ENCODE measurements around the gene LPGAT1. TPM values are rescaled to one million over a fixed set of nuclear protein-coding genes. Genes with fewer than 3 reads are reported as not detected.
"Not testable (repeated sequence)": the region's sequence is repeated elsewhere in the genome, so short reads cannot be mapped to it uniquely, and the experiment has no call there.

LPGAT1 gene
- total RNA-seq, 2 experiments from 2014 or later: 59.3 to 60.5 TPM

DNA sequence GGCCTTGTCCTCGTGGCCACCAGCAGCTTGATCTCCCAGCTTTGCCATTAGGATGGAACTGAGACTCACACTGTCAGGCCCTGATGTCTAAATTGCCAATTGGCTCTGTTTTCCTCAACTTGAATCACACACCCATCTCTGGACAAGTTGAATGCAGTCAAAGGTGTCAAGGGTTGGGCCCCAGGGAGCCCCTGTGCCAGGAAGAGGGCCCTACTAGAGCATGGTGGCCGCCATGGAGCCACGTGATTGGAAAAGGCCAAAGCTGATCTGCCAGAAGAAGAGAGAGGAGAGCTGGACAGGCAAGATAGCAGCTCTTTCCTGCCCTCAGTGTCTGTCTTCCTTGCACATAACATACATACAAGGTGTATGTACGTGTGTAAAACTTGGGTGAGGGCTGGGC lies 100.2 kb downstream of the LPGAT1 start:
- CTCF ChIA-PET: interaction anchor here (1.1 kb wide), 1 partner anchor 9 kb away, joined by 4 read pairs; no protein-coding TSS in a partner anchor
- DNase-seq: no peak
- H3K4me3 Mint-ChIP-seq: no peak overlapping the region
- H3K4me1 Mint-ChIP-seq (ENCODE audit: low read depth): no peaks in the 10 kb centered on the region
- H3K27me3 Mint-ChIP-seq (ENCODE audit: low read depth): no peaks in the 10 kb centered on the region
- no peak overlapping the region for H3K27ac Mint-ChIP-seq
- H3K9me3 Mint-ChIP-seq (ENCODE audit: insufficient read depth): no peaks in the 10 kb centered on the region
- POLR2A ChIA-PET: interaction anchor here (0.6 kb wide), 1 partner anchor 12 kb away, joined by 5 read pairs; no protein-coding TSS in a partner anchor
- no peaks in the 10 kb centered on the region for H3K36me3 Mint-ChIP-seq (ENCODE audit: low read depth)
- ATAC-seq: no peak

DNA sequence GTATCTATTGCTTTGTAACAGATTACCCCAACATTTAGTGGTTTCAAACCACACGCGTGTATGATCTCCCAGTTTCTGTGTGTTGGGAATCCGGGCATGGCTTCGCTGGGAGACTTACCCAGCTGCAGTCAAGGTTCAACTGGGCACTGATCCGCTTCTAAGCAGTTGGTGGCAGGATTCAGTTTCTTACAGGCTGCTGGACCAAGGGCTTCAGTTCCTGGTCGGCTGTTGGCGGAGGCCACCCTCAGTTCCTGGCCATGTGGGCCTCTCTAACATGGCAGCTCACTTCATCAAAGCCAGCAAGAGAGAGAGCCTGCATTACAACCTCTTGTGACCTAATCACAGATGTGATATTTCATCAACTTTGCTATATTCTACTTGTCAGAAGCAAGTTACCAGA lies 101.3 kb downstream of the LPGAT1 start:
- ChIA-PET CTCF (interaction anchor here (1.1 to 3.6 kb wide), 2 partner anchors 10 to 31 kb away, joined by 4 to 10 read pairs; no protein-coding TSS in a partner anchor), POLR2A (no interaction called here)
- H3K9me3 Mint-ChIP-seq (ENCODE audit: insufficient read depth): no peaks in the 10 kb centered on the region

DNA sequence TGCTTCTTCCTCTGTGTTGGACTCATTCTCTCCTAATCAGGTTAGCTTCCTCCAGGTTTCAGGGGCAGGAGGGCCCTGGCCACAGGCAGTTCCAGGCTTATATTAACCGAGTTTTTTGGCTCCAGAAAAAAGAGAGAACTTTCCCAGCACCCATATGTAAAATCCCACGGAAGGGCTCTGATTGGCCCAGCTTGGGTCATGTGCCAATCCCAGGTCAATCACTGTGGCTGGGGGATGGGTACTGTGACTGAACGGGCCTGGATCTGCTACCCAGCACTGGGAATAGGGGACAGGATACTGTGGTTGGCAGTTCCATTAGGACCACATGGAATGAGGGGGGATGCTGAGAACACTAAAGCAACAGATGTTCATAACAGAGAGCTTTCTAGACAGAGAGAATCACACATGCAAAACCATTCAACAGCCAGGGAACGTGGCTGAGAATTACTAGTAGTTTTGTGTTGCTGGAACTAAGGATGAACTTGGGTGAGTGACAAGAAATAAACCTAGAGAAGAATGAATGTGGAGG lies 104.0 kb downstream of the LPGAT1 start:
- CTCF ChIA-PET: interaction anchor here (0.8 to 3.6 kb wide), 2 partner anchors 13 to 28 kb away, joined by 3 to 10 read pairs; no protein-coding TSS in a partner anchor
- Mint-ChIP-seq H3K27ac (no peak overlapping the region), H3K4me3 (no peak overlapping the region), H3K27me3 (ENCODE audit: low read depth) (peaks cover 8% of the 10 kb centered on the region), H3K4me1 (ENCODE audit: low read depth) (no peaks in the 10 kb centered on the region), H3K36me3 (ENCODE audit: low read depth) (no peaks in the 10 kb centered on the region), H3K9me3 (ENCODE audit: insufficient read depth) (no peaks in the 10 kb centered on the region)
- no peak for DNase-seq
- POLR2A ChIA-PET: no interaction called here
- no peak for ATAC-seq

More for the DNA sequence above, 101.3 kb downstream of the LPGAT1 start:
- Mint-ChIP-seq H3K27me3 (ENCODE audit: low read depth) (no peaks in the 10 kb centered on the region), H3K4me1 (ENCODE audit: low read depth) (no peaks in the 10 kb centered on the region), H3K4me3 (no peak overlapping the region), H3K27ac (no peak overlapping the region), H3K36me3 (ENCODE audit: low read depth) (no peaks in the 10 kb centered on the region)
- DNase-seq: no peak
- no peak for ATAC-seq

DNA sequence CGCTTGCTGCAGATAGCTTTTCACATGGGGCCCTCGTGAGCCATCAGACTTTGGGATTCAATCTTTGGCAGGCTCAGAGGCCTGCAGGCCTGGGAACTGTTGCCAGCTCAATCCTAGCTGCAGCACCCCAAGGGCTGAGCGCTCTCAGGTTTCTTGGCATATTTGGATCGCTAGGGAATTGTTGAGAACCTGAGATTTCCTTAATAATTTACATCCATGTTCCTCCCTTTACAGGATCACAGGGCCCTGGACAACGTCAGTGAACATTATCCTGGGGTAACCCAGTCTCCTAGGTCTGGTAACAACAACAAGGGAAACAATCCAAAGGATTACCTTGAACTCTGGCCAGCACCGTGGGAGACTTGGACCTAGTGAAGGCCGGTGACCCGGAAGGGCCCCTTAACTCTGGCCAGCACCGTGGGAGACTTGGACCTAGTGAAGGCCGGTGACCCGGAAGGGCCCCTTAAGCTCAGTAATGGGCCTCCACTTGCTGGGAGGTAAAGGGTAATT lies 105.8 kb downstream of the LPGAT1 start:
- no peak for ATAC-seq
- Mint-ChIP-seq H3K27me3 (ENCODE audit: low read depth) (peaks cover 8% of the 10 kb centered on the region), H3K27ac (no peak overlapping the region), H3K9me3 (ENCODE audit: insufficient read depth) (no peaks in the 10 kb centered on the region), H3K4me1 (ENCODE audit: low read depth) (no peaks in the 10 kb centered on the region), H3K36me3 (ENCODE audit: low read depth) (no peaks in the 10 kb centered on the region), H3K4me3 (no peak overlapping the region)
- CTCF ChIA-PET: no interaction called here
- POLR2A ChIA-PET: no interaction called here
- DNase-seq: no peak

DNA sequence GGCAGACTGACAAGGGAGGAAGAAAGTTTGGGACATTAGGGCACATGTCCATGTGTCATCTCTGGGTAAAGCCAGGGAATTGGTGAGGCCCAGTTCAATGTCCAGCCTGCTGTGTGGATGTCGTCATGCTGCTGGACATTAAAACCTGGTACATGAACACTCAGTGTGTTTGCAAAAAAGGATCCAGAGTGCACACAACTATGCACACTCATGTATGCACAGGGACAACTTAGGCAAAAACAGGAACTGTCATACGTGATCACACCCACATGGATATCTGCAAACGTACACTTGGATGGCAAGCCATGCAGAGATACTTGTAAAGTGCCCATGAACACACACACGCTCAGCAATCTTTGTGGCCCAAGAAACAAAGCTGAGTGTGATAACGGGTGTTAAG lies 107.3 kb downstream of the LPGAT1 start:
- Mint-ChIP-seq H3K27me3 (ENCODE audit: low read depth) (peaks cover 8% of the 10 kb centered on the region), H3K4me1 (ENCODE audit: low read depth) (no peaks in the 10 kb centered on the region), H3K9me3 (ENCODE audit: insufficient read depth) (no peaks in the 10 kb centered on the region), H3K27ac (no peak overlapping the region), H3K36me3 (ENCODE audit: low read depth) (no peaks in the 10 kb centered on the region), H3K4me3 (no peak overlapping the region)
- ChIA-PET CTCF (interaction anchor here (1.0 to 2.6 kb wide), 2 partner anchors 14 to 24 kb away, joined by 3 to 12 read pairs; no protein-coding TSS in a partner anchor), POLR2A (no interaction called here)
- no peak for DNase-seq
- no peak for ATAC-seq

DNA sequence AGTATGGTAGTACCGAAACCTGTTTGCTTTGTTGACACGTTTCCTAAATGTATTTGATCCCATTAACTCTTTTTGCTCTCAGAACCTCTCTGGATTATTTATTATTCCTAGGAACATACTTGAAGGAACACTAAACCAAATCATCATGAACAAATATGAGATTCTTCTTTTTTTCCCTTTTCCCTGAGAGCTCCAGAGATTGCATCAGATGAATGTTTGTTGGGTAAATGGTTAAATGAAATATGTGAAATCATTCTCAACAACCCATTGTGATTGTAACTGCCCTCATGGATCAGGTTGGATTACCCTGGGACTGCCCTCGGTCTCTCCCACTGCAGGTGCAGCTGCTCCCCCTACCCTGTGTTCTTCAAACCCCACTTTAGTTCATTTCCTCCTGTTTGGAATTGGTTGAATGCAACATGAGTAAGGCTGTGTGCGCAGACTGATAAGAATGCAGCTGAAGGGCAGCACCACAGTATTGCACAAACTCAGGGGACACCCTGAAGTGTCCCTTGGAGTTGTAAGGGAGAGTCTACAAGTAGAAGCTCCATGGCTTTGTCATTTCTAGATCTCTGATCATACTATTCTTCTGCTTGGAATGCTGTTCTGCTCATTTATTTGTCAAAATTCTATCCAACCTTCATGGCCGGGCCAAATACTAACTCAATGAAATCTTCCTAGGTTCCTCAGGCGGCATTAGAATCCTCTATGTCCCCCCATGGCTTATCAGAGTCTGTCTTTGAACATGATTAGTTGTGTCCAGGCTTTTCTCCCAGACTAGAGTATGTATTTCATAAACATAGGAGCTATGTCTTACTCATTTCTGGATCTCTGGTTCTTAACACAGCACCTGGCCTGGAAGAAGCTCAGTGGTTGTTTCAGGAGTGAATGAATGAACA lies 108.0 kb downstream of the LPGAT1 start:
- DNase-seq: no peak
- ChIA-PET POLR2A (no interaction called here), CTCF (interaction anchor here (0.9 to 2.6 kb wide), 2 partner anchors 10 to 24 kb away, joined by 3 to 12 read pairs; no protein-coding TSS in a partner anchor)
- H3K4me1 Mint-ChIP-seq (ENCODE audit: low read depth): no peaks in the 10 kb centered on the region
- H3K36me3 Mint-ChIP-seq (ENCODE audit: low read depth): no peaks in the 10 kb centered on the region
- H3K4me3 Mint-ChIP-seq: no peak overlapping the region
- no peak for ATAC-seq
- no peaks in the 10 kb centered on the region for H3K9me3 Mint-ChIP-seq (ENCODE audit: insufficient read depth)
- peaks cover 8% of the 10 kb centered on the region for H3K27me3 Mint-ChIP-seq (ENCODE audit: low read depth)
- no peak overlapping the region for H3K27ac Mint-ChIP-seq

DNA sequence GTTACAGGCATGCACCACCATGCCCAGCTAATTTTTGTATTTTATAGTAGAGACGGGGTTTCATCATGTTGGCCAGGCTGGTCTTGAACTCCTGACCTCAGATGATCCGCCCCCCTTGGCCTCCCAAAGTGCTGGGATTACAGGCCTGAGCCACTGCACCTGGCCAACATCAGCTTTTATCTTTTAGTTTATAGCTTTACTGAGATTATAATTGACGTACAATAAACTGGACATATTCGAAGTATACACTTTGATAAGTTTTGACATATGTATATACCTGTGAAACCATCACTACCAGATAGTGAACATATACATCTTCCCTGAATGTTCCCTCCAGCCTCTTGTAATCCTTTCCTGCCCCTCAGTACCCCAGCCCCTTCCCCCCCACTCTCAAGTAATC lies 114.0 kb downstream of the LPGAT1 start:
- H3K27me3 Mint-ChIP-seq (ENCODE audit: low read depth); H3K36me3 Mint-ChIP-seq (ENCODE audit: low read depth); H3K4me1 Mint-ChIP-seq (ENCODE audit: low read depth); ATAC-seq; POLR2A ChIA-PET; CTCF ChIA-PET; DNase-seq; H3K9me3 Mint-ChIP-seq (ENCODE audit: insufficient read depth); H3K4me3 Mint-ChIP-seq; H3K27ac Mint-ChIP-seq: not testable (repeated sequence)

DNA sequence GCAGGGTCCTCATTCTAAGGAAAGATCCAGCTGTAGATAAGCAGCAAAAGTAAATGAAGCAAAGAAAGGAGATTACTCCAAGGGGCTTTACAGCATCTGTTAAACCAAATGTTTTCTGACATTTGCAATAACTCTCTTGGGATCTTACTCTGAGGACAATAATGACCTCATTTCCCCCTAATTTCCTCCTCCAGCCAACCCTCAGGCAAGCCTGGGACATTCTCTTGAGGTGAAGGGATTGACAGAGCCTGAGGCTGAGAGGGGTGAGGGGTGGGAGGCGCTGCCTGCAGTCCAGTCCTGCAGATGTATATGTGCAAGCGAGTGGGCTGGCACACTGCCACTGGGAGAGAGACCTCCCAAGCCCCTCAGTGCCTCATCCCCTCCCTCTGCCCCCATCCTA lies 114.6 kb downstream of the LPGAT1 start:
- Mint-ChIP-seq H3K4me1 (ENCODE audit: low read depth) (peaks cover 5% of the 10 kb centered on the region), H3K27me3 (ENCODE audit: low read depth) (peaks cover 6% of the 10 kb centered on the region), H3K36me3 (ENCODE audit: low read depth) (no peaks in the 10 kb centered on the region), H3K27ac (no peak overlapping the region), H3K4me3 (no peak overlapping the region), H3K9me3 (ENCODE audit: insufficient read depth) (peaks cover 6% of the 10 kb centered on the region)
- DNase-seq (no peak), ATAC-seq (no peak)
- CTCF ChIA-PET: no interaction called here
- POLR2A ChIA-PET: no interaction called here

DNA sequence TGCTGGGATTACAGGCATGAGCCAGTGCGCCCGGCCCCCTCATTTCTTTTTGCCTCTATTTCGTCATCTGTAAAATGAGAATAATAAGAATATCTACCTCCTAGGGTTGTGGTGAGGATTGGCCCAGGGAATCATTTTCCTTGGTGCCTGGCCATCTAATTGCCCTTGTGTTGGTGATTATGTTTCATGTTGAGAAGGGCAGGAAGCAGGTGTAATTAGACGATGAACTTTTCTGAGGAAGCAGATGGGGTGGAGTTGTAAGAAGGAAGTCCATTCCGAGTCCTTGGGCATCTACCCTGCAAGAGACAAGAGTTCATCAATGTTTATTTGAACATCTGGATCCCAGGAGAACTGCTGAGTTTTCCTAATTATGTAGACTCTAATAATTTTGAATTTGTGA lies 116.4 kb downstream of the LPGAT1 start:
- no peak for ATAC-seq
- H3K4me1 Mint-ChIP-seq (ENCODE audit: low read depth): peaks cover 5% of the 10 kb centered on the region
- H3K27ac Mint-ChIP-seq: no peak overlapping the region
- POLR2A ChIA-PET: no interaction called here
- no peak overlapping the region for H3K4me3 Mint-ChIP-seq
- no peaks in the 10 kb centered on the region for H3K36me3 Mint-ChIP-seq (ENCODE audit: low read depth)
- peaks cover 7% of the 10 kb centered on the region for H3K9me3 Mint-ChIP-seq (ENCODE audit: insufficient read depth)
- H3K27me3 Mint-ChIP-seq (ENCODE audit: low read depth): peaks cover 6% of the 10 kb centered on the region
- no peak for DNase-seq
- CTCF ChIA-PET: interaction anchor here (1.7 kb wide), 1 partner anchor 16 kb away, joined by 8 read pairs; no protein-coding TSS in a partner anchor

DNA sequence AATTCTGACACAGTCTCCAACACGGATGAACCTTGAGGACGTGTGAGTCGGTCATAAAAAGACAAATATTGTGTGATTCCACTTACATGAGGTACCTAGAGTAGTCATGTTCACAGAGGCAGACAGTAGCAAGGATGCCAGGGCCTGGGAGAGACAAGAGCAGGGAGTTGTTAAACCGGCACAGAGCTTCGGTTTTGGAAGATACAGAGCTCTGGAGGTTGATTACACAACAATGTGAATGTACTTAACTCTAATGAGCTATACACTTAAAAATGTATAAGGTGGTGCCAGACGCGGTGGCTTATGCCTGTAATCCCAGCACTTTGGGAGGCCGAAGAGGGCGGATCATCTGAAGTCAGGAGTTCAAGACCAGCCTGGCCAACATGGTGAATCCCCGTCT lies 117.3 kb downstream of the LPGAT1 start:
- H3K4me1 Mint-ChIP-seq (ENCODE audit: low read depth): peaks cover 5% of the 10 kb centered on the region
- no peaks in the 10 kb centered on the region for H3K36me3 Mint-ChIP-seq (ENCODE audit: low read depth)
- H3K9me3 Mint-ChIP-seq (ENCODE audit: insufficient read depth): peaks cover 7% of the 10 kb centered on the region
- CTCF ChIA-PET: interaction anchor here (1.7 kb wide), 1 partner anchor 15 kb away, joined by 8 read pairs; no protein-coding TSS in a partner anchor
- DNase-seq: no peak
- POLR2A ChIA-PET: no interaction called here
- no peak for ATAC-seq
- H3K27ac Mint-ChIP-seq: no peak overlapping the region
- no peak overlapping the region for H3K4me3 Mint-ChIP-seq
- H3K27me3 Mint-ChIP-seq (ENCODE audit: low read depth): peaks cover 6% of the 10 kb centered on the region

DNA sequence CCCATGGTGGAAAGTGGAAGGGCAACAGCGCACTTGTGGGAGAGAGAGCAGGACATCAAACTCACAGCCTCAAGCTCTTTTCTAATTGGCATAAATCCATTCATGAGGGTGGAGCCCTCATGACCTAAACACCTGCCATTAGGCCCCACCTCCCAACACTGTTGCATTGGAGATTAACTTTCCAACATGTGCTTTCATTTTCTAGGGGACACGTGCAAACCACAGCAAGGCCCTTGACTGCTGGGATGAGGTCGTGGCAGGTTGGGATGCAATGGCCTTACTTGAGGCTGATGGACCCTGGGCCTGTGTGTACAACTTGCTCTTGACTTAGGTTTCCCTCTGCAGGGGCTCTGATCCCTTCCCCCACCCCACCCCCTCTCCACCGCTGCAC lies 119.3 kb downstream of the LPGAT1 start:
- Mint-ChIP-seq H3K9me3 (ENCODE audit: insufficient read depth) (peaks cover 3% of the 10 kb centered on the region), H3K4me3 (no peak overlapping the region), H3K27ac (no peak overlapping the region), H3K4me1 (ENCODE audit: low read depth) (peaks cover 5% of the 10 kb centered on the region), H3K27me3 (ENCODE audit: low read depth) (no peaks in the 10 kb centered on the region), H3K36me3 (ENCODE audit: low read depth) (no peaks in the 10 kb centered on the region)
- DNase-seq (no peak), ATAC-seq (no peak)
- ChIA-PET CTCF (interaction anchor here (1.3 kb wide), 1 partner anchor 13 kb away, joined by 5 read pairs; no protein-coding TSS in a partner anchor), POLR2A (no interaction called here)

All from activated CD8-positive, alpha-beta T cell treated with anti-CD3 and anti-CD28 coated beads, Interleukin-2, amount 10 ng/mL, durations not matched to agents 7 days and 5 days (primary cell).